H1 (cell line): ENCODE measurements around the gene WDR4.

Experiments
- ASH2L ChIP-seq: fragments of 200-600, 300-600 bp; sonication (generic); IDR thresholded peaks from one replicate; pipeline ENCODE4 v1.7.1; 2017; ENCODE audit warnings: low read length
- CEBPB ChIP-seq: IDR thresholded peaks from 2 replicates; pipeline ENCODE4 v1.6.1; 2012; ENCODE audit warnings: low read depth, low read length
- CHD2 ChIP-seq: IDR thresholded peaks from 2 replicates; pipeline ENCODE4 v1.6.1; 2012; ENCODE audit warnings: low read length, improper control_type of control experiment
- CTCF ChIP-seq, 3 experiments: IDR thresholded peaks; 1 replicate in 2 of 3; 2 replicates in 1 of 3; pipeline versions ENCODE4 v1.5.1 to v1.6.1; 2011; ENCODE audit warnings: low read length in 3 of 3, mild to moderate bottlenecking in 3 of 3, inconsistent platforms in 2 of 3, low read depth in 1 of 3, moderate library complexity in 1 of 3; ENCODE audit not compliant: insufficient read depth in 1 of 3; ENCODE audit errors: control extremely low read depth in 1 of 3
- GABPA ChIP-seq: IDR thresholded peaks from 2 replicates; pipeline ENCODE4 v1.6.1; 2011; ENCODE audit warnings: mild to moderate bottlenecking, low read length, moderate library complexity, borderline replicate concordance; ENCODE audit not compliant: insufficient read depth
- JUND ChIP-seq: IDR thresholded peaks from 2 replicates; pipeline ENCODE4 v1.6.1; 2011; ENCODE audit warnings: mild to moderate bottlenecking, improper control_type of control experiment, low read length
- NRF1 ChIP-seq: IDR thresholded peaks from 2 replicates; pipeline ENCODE4 v1.6.1; 2011; ENCODE audit warnings: mild to moderate bottlenecking, low read depth, low read length, improper control_type of control experiment
- POLR2A ChIP-seq, 2 experiments: IDR thresholded peaks; 1 replicate in 1 of 2; 2 replicates in 1 of 2; pipeline ENCODE4 v1.6.1; 2011; ENCODE audit warnings: low read depth in 2 of 2, low read length in 2 of 2, mild to moderate bottlenecking in 2 of 2; ENCODE audit errors: control extremely low read depth in 1 of 2
- POU5F1 ChIP-seq: IDR thresholded peaks from 2 replicates; pipeline ENCODE4 v1.6.1; 2011; ENCODE audit warnings: low read depth, mild to moderate bottlenecking, low read length, moderate library complexity
- SP1 ChIP-seq: IDR thresholded peaks from 2 replicates; pipeline ENCODE4 v1.6.1; 2011; ENCODE audit warnings: low read depth, low read length
- SP2 ChIP-seq: IDR thresholded peaks from 2 replicates; pipeline ENCODE4 v1.6.1; 2012; ENCODE audit warnings: mild to moderate bottlenecking, low read length, inconsistent platforms
- YY1 ChIP-seq: IDR thresholded peaks from 2 replicates; pipeline ENCODE4 v1.6.1; 2011; ENCODE audit warnings: low read depth, mild to moderate bottlenecking, low read length

DNA sequence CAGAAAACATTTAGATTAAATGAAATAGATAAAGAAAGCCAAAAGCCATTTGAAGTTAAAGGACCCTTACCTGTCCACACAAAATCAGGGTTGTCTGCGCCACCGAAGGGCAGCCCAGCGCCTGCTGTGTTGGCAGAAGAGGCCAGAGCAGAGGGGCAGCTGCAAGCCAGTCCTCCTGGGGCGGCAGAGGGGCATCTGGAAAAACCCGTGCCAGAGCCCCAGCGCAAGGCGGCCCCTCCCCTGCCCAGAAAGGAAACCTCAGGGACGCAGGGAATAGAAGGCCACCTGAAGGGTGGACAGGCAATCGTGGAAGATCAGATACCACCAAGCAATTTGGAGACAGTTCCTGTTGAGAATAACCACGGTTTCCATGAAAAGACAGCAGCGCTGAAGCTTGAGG, 24.5 kb upstream of the WDR4 start:
- TF ChIP-seq CTCF (IDR thresholded peaks at IDR 0.05; ENCODE audit: control extremely low read depth in 1 of 3, insufficient read depth in 1 of 3, low read depth in 1 of 3, low read length in 3 of 3) = no peak
- no peak for TF ChIP-seq SP1
- TF ChIP-seq YY1 = no peak
- TF ChIP-seq SP2 = no peak
- no peak for TF ChIP-seq ASH2L
- no peak for TF ChIP-seq GABPA
- no peak for TF ChIP-seq CHD2
- TF ChIP-seq POLR2A (IDR thresholded peaks at IDR 0.05; ENCODE audit: control extremely low read depth in 1 of 2, low read depth in 2 of 2, low read length in 2 of 2) = no peak
- no peak for TF ChIP-seq NRF1
- no peak for TF ChIP-seq POU5F1
- no peak for TF ChIP-seq CEBPB
- no peak for TF ChIP-seq JUND
